Midbrain (tissue), 1 donor: ENCODE results near the gene DPYD.

Experiments used
- DNase-seq: peaks from one replicate; lab custom pipeline; 2025; lab: John Stamatoyannopoulos, UW

Gene DPYD

DNA sequence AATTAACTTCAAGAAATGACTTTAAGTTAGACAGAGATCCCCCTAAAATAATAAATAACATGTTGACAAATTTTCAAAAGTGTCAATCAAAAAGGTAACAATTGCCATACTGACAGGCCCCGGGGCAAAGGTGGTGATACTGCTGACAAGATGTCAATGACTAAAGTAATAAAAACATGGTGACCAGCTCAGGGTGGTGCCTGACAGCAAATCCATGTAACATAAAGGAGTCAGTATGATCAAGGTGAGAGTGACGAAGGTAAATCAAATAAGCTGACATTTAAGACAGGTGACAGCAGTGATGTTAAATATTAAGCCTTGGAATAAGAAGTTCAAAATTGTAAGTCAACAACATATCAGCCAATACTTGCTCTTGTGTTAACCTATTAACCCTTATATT lies 387.5 kb downstream of the DPYD start:
- no peak for DNase-seq

DNA sequence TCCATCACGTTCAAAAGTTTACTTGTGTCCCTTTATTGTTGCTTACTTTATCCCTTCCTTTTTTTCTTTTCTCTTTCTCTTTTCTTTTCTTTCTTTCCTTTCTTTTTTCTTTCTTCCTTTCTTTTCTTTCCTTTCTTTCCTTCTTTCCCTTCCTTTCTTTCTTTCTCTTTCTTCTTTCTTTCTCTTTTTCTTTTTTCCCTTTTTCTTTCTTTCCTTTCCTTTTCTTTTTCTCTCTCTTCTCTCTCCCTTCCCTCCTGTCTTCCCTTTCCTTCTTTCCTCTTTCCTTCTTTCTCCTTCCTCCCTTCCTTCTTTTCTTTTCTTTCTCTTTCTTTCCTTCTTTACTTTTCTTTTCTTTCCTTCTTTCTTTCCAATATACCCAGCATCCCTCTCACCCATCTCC lies 391.2 kb downstream of the DPYD start:
- no peak for DNase-seq

DNA sequence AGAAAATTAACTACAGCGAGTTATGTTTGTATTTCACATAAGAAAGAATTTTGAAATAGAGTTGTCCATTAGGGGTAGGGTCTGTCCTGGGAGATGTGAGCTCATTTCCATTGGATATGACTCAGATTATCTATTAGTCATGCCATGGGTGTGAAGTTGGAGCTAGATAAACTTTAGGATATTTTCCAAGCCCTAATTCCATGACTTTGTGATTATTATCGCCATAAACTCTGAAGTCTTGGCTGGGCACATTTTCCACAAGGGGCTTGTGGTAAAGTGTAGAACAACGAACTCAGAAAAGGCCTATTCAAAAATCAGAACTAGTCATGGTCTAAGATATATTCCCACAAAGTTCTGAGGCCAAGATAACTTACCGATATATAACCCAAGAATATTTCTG lies 396.6 kb downstream of the DPYD start:
- no peak for DNase-seq

DNA sequence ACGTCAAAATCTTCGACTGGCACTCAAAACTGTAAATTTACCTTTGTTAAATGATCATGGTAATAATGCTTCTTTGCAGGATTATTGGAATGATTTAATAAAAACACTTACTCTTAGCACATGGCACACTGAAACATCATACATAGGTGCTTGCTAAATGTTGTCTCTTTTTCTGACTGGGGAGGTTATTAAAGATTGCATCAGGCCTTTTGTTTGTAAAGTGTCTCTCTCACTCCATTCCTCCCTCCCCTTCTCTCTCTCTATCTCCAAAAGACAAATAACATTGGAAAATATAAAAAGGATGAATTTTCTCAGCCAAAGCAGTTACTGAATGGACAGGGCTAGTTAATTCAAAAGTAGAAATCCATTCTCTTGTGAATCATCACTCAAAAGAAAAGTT lies 404.2 kb downstream of the DPYD start:
- no peak for DNase-seq

GRCh38 chr1:97508653-97509218 lies 412.1 kb downstream of the DPYD start:
- DNase-seq = no peak

DNA sequence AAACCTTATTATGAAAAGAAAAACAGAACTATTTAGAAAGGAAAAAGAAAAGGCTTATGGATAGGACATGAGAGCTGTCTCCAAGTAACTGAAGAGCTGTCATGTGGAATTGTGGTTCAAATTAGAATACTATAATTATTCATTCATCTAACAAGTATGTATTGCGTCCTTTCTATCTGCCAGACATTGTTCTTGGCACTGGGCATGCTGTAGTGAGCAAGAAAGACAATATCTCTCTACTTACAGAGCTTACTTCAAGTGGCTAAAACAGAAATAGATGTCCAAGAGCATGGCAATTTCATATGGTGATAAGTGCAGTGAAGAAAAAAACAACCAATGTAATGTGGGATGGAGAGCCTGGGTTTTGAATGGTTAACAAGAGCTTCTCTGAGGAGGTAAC lies 413.0 kb downstream of the DPYD start:
- DNase-seq = no peak

GRCh38 chr1:97506368-97506767 lies 414.5 kb downstream of the DPYD start:
- no peak for DNase-seq

GRCh38 chr1:97505816-97506215 lies 415.0 kb downstream of the DPYD start:
- DNase-seq = no peak

- no peak for DNase-seq
Measured at GRCh38 chr1:97505289-97505688, 415.5 kb downstream of the DPYD start.

- DNase-seq = no peak
Measured at GRCh38 chr1:97502360-97502759, 418.5 kb downstream of the DPYD start.

- no peak for DNase-seq
Measured at GRCh38 chr1:97501628-97502027, 419.2 kb downstream of the DPYD start.

DNA sequence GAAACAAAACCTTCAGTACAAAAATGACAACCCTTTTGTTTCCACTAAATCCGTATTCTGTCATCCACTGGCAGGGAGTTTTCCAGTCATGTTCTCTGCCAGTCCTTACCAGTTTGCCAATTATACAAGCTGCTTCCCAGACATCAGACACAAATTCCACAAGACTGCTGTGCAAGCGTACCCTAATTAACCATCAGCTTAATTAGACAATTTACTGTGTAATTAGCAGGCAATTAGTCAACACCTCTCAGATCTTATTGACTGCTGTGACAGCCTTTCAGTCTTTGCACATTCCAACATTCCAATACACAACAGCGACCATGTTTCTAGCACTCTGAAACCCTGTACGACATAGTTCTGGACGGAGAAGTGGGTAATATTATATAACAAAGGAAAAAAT lies 420.1 kb downstream of the DPYD start:
- peak; percentile 57 for DNase-seq

GRCh38 chr1:97499667-97500066 lies 421.2 kb downstream of the DPYD start:
- no peak for DNase-seq

DNA sequence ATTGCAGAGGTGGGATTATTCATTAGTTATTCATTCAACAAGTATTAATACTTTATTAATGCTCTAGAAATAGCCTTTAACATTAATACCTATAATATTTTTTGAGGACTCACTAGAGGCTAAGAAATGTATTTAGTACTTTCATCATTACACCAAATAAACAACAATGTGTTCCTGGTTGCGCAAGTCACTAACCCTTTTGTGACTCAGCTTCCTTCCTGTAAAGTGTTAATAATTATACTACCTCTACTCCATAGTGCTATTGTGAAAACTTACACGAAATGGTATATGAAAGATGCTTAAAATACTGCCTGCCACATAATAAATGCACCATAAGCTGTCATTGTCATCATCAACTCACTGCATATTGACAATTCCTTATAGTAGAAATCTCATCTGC lies 431.0 kb downstream of the DPYD start:
- no peak for DNase-seq

- DNase-seq = no peak
Measured at GRCh38 chr1:97488530-97488929, 432.3 kb downstream of the DPYD start.

DNA sequence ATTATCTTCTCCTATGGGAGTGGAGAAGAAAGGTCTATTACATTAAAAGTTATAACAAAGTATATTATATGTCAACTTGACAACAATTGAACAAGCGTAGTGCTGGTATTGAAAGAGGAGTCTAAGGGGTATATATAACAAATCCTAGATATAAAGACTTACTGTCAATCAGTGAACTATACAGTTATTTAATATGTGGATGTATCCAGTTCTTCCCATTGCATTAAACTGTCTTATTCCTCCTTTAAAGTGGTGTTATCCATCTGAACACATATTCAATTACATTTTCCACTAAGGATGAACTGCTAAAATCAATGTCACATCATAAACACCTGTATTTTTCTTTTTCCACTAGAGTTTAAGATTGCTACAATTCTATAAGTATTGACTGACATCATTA lies 438.8 kb downstream of the DPYD start:
- no peak for DNase-seq

GRCh38 chr1:97467445-97467844 lies 453.4 kb downstream of the DPYD start:
- no peak for DNase-seq

GRCh38 chr1:97464305-97464704 lies 456.5 kb downstream of the DPYD start:
- DNase-seq = no peak

GRCh38 chr1:97461782-97462181 lies 459.1 kb downstream of the DPYD start:
- peak; percentile 35 for DNase-seq

- DNase-seq = no peak
Measured at GRCh38 chr1:97457446-97458089, 463.3 kb downstream of the DPYD start.

DNA sequence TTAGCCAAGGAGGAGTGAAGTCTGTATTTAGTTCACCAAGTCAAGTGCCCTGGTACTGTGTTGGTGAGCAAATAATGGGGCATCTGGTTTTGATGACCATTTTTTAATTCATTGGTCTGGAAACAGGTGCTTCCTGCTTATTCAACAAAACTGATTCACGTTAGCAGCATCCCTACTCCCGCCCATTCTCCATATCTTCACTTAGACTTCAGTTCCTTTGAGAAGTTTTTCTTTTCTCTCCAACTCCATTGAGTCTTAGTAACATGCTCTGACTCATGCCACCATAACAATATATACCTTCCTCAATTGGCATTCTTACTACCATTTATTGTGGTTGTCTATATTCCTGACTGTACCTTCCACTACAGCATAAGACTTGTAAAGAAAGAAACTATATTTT lies 468.9 kb downstream of the DPYD start:
- DNase-seq = no peak

GRCh38 chr1:97451046-97451826 lies 469.6 kb downstream of the DPYD start:
- DNase-seq = no peak

DNA sequence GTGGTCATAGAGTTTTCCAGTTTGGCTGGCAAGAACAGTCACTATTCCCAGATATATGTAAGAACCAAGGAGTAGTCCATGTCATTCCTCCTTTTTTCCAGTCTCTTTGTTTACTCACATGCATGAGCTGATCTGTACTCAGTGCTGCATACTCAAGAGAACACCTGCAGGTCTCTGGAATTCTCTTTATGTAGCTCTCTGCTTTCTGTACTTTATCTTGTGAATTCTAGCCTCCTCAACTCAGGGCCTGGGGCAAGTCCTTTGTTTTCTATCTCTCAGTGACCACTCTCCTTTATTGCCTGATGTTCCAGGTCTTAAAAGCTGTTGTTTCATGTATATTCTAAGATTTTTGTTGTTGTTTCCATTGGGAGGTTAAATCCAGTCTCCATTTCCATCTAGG lies 478.9 kb downstream of the DPYD start:
- no peak for DNase-seq

GRCh38 chr1:97433824-97434177 lies 487.0 kb downstream of the DPYD start:
- no peak for DNase-seq
